Tibial nerve (tissue), 4 donors: Measurements from ENCODE around the gene SMCR8. TPM values are rescaled to one million over a fixed set of nuclear protein-coding genes. Genes with fewer than 3 reads are reported as not detected.

ENCODE experiments used
- DNase-seq, 2 donors: peaks; one replicate each; pipeline ENCODE4 v3.0.0-alpha.2; 2019; ENCODE audit warnings: low spot score in 2 of 2
- H3K27ac ChIP-seq, 4 donors: fragments of 200-600 bp; sonication (generic) in 3 of 4; one replicate each; pipeline ENCODE4 v1.5.1; 2017 to 2019; ENCODE audit warnings: mild to moderate bottlenecking in 1 of 4
- H3K27me3 ChIP-seq, 2 donors: fragments of 200-600 bp; sonication (generic) in 1 of 2; one replicate each; pipeline versions ENCODE4 v1.5.1 to v1.6.0; 2017 to 2019
- H3K36me3 ChIP-seq, 3 donors: fragments of 200-600 bp; sonication (generic); one replicate each; pipeline ENCODE4 v1.5.1; 2018 to 2019
- H3K4me1 ChIP-seq, 4 donors: fragments of 200-600 bp; sonication (generic) in 3 of 4; one replicate each; pipeline ENCODE4 v1.5.1; 2017 to 2019
- H3K4me3 ChIP-seq, 4 donors: fragments of 200-600 bp; sonication (generic) in 3 of 4; one replicate each; pipeline ENCODE4 v1.5.1; 2017 to 2019; ENCODE audit warnings: mild to moderate bottlenecking in 1 of 4, moderate library complexity in 1 of 4
- H3K9me3 ChIP-seq, 4 donors: fragments of 200-600 bp; sonication (generic) in 3 of 4; one replicate each; pipeline ENCODE4 v1.5.1; 2017 to 2019
- EP300 ChIP-seq, 2 donors: sonication (generic); formaldehyde crosslinking; IDR thresholded peaks; one replicate each; pipeline ENCODE4 v1.6.1; 2017; ENCODE audit warnings: antibody characterized with exemption in 2 of 2, mild to moderate bottlenecking in 1 of 2
- POLR2A ChIP-seq, 2 donors: fragments of 450-650 bp; IDR thresholded peaks; one replicate each; pipeline ENCODE4 v1.6.1; 2017; ENCODE audit warnings: antibody characterized with exemption in 2 of 2, mild to moderate bottlenecking in 2 of 2, moderate library complexity in 2 of 2
- WGBS, 2 donors: methylation state at CpG; one replicate each; pipeline ENCODE4 v1.1.5; 2018; 5-methylcytosine and 5-hydroxymethylcytosine counted together
- total RNA-seq, 4 donors: library from RNA; depleted of rRNA; stranded (reverse); fragments of >200 nt; gene quantifications; one replicate each; pipeline ENCODE4 v1.1.0, GENCODE V29; 2016
- TF ChIP-seq, protein P1 (sequence below), 5 experiments: fragments of 200-600 bp in 3 of 5; fragments of 450-650 bp in 2 of 5; sonication (generic) in 3 of 5; IDR thresholded peaks; one replicate each; pipeline ENCODE4 v1.5.1; 2016 to 2019; ENCODE audit warnings: antibody characterized with exemption in 5 of 5, mild to moderate bottlenecking in 3 of 5, moderate library complexity in 2 of 5

Gene SMCR8
- total RNA-seq, 4 donors from 2014 or later, result 11.4 to 13.5 (median 12.7) TPM

DNA sequence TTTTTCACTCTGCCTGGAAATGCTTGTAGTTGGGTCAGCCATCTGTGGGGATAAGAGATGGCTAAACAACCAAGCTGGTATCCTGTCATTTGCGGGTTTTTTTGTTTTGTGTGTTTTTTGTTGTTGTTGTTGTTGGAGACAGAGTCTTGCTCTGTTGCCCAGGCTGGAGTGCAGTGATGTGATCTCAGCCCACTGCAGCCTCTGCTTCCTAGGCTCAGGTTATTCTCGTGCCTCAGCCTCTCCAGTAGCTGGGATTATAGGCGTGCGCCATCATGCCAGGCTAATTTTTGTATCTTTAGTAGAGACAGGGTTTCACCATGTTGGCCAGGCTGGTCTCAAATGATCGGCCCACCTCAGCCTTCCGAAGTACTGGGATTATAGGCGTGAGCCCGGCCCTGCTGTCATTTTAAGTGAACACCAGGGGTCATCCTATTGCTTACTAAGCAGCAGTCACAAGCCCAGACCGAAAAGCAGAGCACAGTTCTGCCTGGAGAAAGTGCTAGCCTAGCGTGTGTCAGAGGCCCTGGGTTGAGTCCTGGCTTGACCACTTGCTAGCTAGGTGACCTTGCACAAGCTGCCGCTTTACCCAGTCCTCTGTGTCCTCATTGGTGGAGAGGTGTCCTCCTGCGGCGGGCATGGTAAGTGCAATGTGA is 4.6 kb downstream of the SMCR8 start:
- Histone ChIP-seq H3K27me3 (no peaks in the 10 kb centered on the region), H3K9me3 (no peaks in the 10 kb centered on the region), H3K27ac (no peak overlapping the region), H3K4me1 (peaks cover 0 to 75% (median 37%) of the 10 kb centered on the region in 4 donors), H3K36me3 (peaks cover 5 to 85% (median 15%) of the 10 kb centered on the region in 3 donors), H3K4me3 (no peak overlapping the region)
- TF ChIP-seq, protein P1, sequence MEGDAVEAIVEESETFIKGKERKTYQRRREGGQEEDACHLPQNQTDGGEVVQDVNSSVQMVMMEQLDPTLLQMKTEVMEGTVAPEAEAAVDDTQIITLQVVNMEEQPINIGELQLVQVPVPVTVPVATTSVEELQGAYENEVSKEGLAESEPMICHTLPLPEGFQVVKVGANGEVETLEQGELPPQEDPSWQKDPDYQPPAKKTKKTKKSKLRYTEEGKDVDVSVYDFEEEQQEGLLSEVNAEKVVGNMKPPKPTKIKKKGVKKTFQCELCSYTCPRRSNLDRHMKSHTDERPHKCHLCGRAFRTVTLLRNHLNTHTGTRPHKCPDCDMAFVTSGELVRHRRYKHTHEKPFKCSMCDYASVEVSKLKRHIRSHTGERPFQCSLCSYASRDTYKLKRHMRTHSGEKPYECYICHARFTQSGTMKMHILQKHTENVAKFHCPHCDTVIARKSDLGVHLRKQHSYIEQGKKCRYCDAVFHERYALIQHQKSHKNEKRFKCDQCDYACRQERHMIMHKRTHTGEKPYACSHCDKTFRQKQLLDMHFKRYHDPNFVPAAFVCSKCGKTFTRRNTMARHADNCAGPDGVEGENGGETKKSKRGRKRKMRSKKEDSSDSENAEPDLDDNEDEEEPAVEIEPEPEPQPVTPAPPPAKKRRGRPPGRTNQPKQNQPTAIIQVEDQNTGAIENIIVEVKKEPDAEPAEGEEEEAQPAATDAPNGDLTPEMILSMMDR (IDR thresholded peaks at IDR 0.05), result peak in 1 of 5 experiments; percentile 22
- no peak for TF ChIP-seq POLR2A (IDR thresholded peaks at IDR 0.05)
- DNase-seq, result no peak
- 52 to 55% methylated on average over 13 of the region's 13 CpGs for WGBS, 2 donors

DNA sequence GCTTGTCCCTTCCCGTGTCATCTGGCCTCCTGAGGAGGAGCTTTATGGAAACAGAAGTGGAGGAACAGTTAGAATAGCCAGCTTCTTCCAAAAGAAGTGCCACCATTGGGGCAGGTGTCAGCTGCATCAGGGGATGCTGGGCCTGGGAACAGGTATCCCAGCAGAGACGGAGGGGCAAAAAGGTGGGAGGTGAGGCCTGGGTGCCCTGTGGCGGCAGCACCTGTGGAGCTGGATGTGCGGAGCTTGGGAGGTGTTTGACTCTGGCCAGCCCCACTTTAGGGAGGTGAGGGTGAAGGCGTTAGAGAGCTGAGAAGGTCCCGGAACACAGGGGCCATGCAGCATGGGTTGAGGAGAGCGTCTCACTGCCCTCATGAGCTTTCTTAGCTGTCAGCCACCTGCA is 5.2 kb downstream of the SMCR8 start:
- no peak overlapping the region for H3K27ac ChIP-seq
- H3K36me3 ChIP-seq, result peaks cover 5 to 90% (median 15%) of the 10 kb centered on the region in 3 donors
- H3K4me3 ChIP-seq, result no peak overlapping the region
- H3K27me3 ChIP-seq, result no peaks in the 10 kb centered on the region
- no peak for DNase-seq
- H3K9me3 ChIP-seq, result no peaks in the 10 kb centered on the region
- TF ChIP-seq EP300 (IDR thresholded peaks at IDR 0.05) (no peak), POLR2A (IDR thresholded peaks at IDR 0.05) (no peak)
- TF ChIP-seq, protein P1 (IDR thresholded peaks at IDR 0.05), result no peak
- peaks cover 0 to 76% (median 37%) of the 10 kb centered on the region in 4 donors for H3K4me1 ChIP-seq
- WGBS, 2 donors, result 86 to 88% methylated on average over 7 of the region's 7 CpGs

DNA sequence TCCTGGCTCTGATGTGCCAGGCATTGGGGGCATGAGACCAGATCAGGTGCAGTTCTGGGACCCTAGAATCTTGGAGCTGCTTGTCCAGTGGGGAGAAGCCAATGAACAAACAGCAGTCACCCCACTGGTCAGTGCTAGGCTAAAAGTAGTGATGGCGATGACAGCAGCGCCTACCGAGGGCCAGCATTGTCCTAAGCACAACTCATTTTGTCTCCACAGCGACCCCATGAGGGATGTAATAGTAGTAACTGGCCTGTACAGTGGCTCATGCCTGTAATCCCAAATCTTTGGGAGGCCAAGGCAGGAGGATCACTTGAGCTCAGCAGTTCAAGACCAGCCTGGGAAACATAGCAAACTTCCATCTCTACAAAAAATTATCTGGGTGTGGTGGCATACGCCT is 6.2 kb downstream of the SMCR8 start:
- no peaks in the 10 kb centered on the region for H3K27me3 ChIP-seq
- H3K36me3 ChIP-seq, result peaks cover 5 to 99% (median 15%) of the 10 kb centered on the region in 3 donors
- no peaks in the 10 kb centered on the region for H3K9me3 ChIP-seq
- 57 to 66% methylated on average over 5 of the region's 5 CpGs for WGBS, 2 donors
- peaks cover 0 to 66% (median 30%) of the 10 kb centered on the region in 4 donors for H3K4me1 ChIP-seq
- no peak overlapping the region for H3K4me3 ChIP-seq
- no peak overlapping the region for H3K27ac ChIP-seq
- TF ChIP-seq POLR2A (IDR thresholded peaks at IDR 0.05) (no peak), EP300 (IDR thresholded peaks at IDR 0.05) (no peak)
- TF ChIP-seq, protein P1 (IDR thresholded peaks at IDR 0.05), result no peak
- no peak for DNase-seq

DNA sequence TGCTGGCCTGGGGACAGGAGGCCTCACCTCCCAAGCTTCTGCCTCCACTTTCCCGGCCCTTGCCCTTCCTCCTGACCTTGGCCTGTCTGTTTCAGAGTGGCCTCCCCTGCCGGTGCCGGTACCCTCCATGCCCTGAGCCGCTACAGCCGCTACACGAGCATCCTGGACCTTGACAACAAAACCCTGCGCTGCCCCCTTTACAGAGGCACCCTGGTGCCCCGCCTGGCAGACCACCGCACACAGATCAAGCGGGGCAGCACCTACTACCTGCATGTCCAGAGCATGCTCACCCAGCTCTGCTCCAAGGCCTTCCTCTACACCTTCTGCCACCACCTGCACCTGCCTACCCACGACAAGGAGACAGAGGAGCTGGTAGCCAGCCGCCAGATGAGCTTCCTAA is 7.4 kb downstream of the SMCR8 start:
- no peak overlapping the region for H3K4me3 ChIP-seq
- TF ChIP-seq, protein P1 (IDR thresholded peaks at IDR 0.05), result no peak
- TF ChIP-seq POLR2A (IDR thresholded peaks at IDR 0.05) (no peak), EP300 (IDR thresholded peaks at IDR 0.05) (no peak)
- peaks cover 5 to 99% (median 15%) of the 10 kb centered on the region in 3 donors for H3K36me3 ChIP-seq
- 92 to 94% methylated on average over 12 of the region's 12 CpGs for WGBS, 2 donors
- DNase-seq, result no peak
- H3K27ac ChIP-seq, result no peak overlapping the region
- peaks cover 0 to 63% (median 18%) of the 10 kb centered on the region in 4 donors for H3K4me1 ChIP-seq
- no peaks in the 10 kb centered on the region for H3K9me3 ChIP-seq
- H3K27me3 ChIP-seq, result no peaks in the 10 kb centered on the region

DNA sequence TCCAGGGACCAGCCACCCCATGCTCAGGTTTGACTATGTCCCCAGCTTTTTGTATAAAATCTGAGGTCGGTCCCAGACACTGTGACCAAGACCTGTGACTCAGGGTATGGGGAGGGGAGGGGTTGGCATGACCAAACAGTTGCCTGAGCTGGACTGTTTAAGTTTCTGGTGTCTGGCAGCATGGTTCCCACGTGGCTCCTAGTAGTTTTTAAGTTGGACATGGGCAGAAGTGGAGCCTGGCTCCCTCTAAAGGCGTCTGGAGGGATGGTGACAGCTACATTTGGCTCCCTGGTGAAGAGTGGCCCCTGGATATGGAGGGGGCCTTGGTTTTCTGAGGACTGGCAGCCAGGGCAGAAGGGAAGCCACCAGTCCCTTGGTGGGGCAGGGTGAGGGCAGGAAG is 7.9 kb downstream of the SMCR8 start:
- 49 to 66% methylated on average over 3 of the region's 3 CpGs for WGBS, 2 donors
- H3K36me3 ChIP-seq, result peaks cover 5 to 98% (median 15%) of the 10 kb centered on the region in 3 donors
- no peaks in the 10 kb centered on the region for H3K9me3 ChIP-seq
- H3K27me3 ChIP-seq, result no peaks in the 10 kb centered on the region
- no peak overlapping the region for H3K27ac ChIP-seq
- H3K4me3 ChIP-seq, result no peak overlapping the region
- no peak for DNase-seq
- peaks cover 0 to 58% (median 14%) of the 10 kb centered on the region in 4 donors for H3K4me1 ChIP-seq
- TF ChIP-seq POLR2A (IDR thresholded peaks at IDR 0.05), result no peak
